ENCODE results near the gene THYN1.

The THYN1 gene

DNA sequence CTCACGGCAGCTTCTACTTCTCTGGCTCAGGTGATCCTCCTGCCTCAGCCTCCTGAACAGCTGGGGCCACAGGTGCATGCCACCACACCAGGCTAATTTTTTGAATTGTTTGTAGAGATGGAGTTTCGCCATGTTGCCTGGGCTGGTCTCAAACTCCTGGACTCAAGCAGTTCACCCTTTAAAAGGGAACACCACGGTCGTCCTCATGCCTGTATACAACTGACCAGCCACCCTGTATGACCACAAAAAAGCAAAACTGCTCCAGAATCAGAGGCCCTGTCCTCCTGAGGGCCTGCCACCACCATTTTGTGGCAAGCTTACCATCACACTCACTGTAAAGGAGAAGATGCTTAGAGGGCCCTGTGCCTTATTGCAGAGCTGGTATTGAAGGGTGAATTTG lies 25.2 kb upstream of the THYN1 start:
- Mint-ChIP-seq H3K36me3 (ENCODE audit: low read depth) (peaks cover 7% of the 10 kb centered on the region), H3K4me3 (no peak overlapping the region)

DNA sequence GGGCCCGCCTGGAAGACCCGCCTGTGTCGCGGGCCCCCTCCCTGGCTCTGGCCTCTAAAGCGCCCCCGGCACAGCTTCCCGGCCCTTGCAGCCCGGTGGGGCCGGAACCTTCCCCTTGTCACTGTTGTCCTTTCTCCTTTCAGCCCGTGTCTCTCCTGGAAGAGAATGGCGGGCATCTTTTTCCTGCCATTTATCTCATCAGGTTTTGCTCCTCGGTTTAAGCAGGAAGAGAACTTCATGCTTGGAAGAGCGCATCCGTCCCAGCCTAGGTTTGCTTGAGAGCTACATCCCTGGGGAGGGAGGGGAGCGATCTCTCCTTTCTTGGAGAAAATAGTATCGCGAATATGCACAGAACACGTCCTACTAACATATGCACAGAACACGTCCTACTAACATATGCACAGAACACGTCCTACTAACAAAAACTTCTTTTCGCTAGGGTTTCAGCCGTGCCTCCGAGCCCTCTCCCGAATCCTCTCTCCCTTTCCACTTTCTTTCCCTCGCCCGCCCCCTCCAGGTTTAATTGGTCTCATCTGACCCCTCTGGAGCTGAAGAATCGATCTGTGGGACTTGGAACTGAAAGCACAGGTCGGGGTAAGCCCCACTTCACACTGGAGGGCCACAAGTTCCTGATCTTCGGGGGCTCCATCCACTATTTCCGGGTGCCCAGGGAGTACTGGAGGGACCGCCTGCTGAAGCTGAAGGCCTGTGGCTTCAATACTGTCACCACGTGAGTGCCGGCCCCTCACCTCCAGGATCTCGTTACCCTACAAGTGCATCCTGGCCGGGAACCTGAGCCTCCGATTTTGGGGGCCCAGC lies 24.2 kb upstream of the THYN1 start:
- H3K27ac Mint-ChIP-seq: peak overlapping the region; percentile 58
- H3K36me3 Mint-ChIP-seq (ENCODE audit: low read depth): peaks cover 7% of the 10 kb centered on the region
- peak overlapping the region; percentile 84 for H3K4me3 Mint-ChIP-seq
- no peaks in the 10 kb centered on the region for H3K9me3 Mint-ChIP-seq
- H3K27me3 Mint-ChIP-seq: peaks cover 31% of the 10 kb centered on the region
- H3K4me1 Mint-ChIP-seq (ENCODE audit: low read depth): peaks cover 37% of the 10 kb centered on the region

More for the DNA sequence above, 25.2 kb upstream of the THYN1 start:
- Mint-ChIP-seq H3K4me1 (ENCODE audit: low read depth) (peaks cover 30% of the 10 kb centered on the region), H3K27me3 (peaks cover 31% of the 10 kb centered on the region), H3K27ac (no peak overlapping the region), H3K9me3 (no peaks in the 10 kb centered on the region)

DNA sequence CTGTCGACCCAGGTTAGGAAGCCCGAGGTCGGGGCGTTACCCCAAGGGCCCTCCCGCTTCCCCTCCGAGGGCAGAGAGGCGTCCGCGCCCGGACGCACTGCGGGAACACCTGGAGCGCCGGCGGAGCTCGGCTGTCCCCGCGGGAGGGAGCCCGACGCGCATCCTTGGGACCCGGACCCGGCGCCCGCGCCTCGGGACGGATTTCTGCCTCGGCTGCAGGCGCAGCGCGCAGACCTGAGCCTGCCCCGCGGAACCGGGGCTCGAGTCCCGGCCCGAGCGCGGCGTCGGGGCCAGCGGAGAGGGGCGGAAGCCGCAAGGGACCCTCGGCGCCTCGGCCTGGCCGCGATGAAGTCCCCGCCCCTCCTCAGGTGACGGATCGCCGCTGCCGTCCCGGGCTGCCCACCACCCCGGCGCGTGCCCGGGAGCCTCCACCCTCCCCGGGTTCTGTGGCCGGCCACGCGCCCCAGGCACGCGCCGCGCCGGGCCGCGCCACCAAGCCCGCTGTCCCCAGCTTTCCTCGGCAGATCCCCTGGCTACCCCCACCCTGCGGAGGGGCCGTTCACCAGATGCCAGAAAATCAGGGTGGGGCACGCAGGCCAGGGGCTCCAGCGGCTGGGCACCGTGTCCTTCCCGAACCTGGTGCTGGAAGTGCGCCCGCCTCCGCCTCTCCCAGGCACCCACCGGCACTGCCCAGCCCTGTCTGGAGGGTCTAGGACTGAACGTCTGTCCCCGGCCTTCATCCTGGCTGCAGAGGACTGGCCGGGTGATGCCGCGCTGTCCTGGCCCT lies 23.4 kb upstream of the THYN1 start:
- peaks cover 37% of the 10 kb centered on the region for H3K4me1 Mint-ChIP-seq (ENCODE audit: low read depth)
- peak overlapping the region; percentile 90 for H3K4me3 Mint-ChIP-seq
- H3K27me3 Mint-ChIP-seq: peaks cover 31% of the 10 kb centered on the region
- H3K27ac Mint-ChIP-seq: peak overlapping the region; percentile 92
- peaks cover 7% of the 10 kb centered on the region for H3K36me3 Mint-ChIP-seq (ENCODE audit: low read depth)
- no peaks in the 10 kb centered on the region for H3K9me3 Mint-ChIP-seq

DNA sequence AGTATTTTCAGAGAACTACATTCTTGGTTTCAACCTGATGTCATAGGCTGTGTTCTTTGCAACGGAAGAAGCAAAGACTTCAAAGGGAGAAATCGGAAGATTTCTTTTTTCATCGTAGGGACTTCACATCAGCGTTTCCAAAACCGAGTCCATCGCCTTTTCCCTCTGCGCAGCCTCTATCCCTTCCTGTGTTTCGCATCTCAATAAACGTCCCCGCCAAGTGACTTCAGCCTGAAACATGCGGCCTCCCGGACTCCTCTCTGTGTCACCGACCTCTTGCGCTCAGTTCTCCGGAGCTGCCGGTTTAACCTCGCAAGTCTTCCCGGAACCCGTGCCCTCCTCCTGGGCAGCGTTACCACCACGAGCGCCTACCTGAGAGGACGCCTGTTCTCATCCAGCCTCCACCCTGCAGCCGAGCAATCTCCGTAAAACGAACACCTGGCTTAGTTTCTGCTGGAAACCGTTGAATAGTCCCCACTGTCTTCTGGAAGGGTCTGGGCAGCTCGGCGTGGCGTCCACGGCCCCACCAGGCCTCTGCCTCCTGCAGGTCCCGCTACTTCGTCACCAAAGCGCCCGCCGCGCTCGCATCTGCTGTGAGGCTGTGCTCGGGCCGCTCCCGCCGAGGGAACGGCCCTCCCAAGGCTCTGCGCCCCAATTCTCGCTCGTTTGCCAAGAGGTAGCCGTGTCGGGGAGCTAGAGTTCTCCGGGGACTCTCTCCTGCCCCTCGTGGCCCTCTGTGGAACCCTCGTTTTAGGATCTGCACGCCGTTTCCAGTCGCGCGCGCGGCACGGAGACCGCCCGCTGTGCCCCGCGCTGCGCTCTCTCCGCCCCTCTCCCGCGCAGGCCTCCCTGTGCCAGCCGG lies 22.6 kb upstream of the THYN1 start, which contains the start of gene GLB1L3:
Gene GLB1L3, plus strand, starts transcription at position 846 of the 862 bp plus-strand sequence. CDS start 362 bp downstream, outside the sequence.
- Mint-ChIP-seq H3K27me3 (peaks cover 31% of the 10 kb centered on the region), H3K9me3 (no peaks in the 10 kb centered on the region), H3K4me3 (peak within 1 kb of the TSS; percentile 90), H3K27ac (peak within 1 kb of the TSS; percentile 92), H3K4me1 (ENCODE audit: low read depth) (peaks cover 41% of the 10 kb centered on the region), H3K36me3 (ENCODE audit: low read depth) (peaks cover 7% of the 10 kb centered on the region)

DNA sequence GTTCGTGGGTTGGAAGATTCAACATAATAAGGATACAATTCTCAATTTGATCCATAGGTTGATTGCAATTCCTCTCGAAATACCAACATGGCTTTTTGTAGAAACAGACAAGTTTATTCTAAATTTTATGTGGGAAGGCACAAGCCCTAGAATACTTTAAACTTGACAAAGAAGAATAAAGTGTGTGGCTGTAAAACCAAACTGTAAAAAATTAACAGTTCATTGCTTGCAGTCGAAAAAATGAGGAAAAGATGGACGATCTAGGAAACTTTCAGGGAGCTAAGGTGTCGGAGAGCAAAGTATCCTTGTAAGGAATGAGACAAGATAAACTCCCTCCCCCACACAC lies 22.0 kb upstream of the THYN1 start:
- Mint-ChIP-seq H3K4me3 (peak overlapping the region; percentile 90), H3K36me3 (ENCODE audit: low read depth) (peaks cover 7% of the 10 kb centered on the region), H3K27ac (peak overlapping the region; percentile 92), H3K4me1 (ENCODE audit: low read depth) (peaks cover 47% of the 10 kb centered on the region), H3K27me3 (peaks cover 31% of the 10 kb centered on the region), H3K9me3 (no peaks in the 10 kb centered on the region)

DNA sequence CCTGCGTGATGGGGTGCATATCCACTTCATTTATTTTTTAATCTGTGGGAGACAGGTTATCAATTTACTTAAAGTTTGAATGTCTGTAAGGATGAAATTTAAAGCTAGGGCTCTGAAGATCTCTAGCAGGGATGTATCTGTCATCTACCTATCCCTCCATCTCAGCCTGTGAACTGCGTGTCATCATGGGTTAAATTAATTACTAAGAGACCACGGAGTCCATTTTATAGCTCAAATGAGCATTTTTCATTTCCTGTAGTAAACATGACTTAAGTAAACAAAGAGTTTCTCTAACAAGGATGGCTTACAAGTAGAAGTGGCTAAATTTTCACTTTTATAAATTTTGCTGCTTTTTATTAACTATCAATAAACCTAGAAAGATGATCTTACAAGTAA lies 20.2 kb upstream of the THYN1 start:
- Mint-ChIP-seq H3K27ac (no peak overlapping the region), H3K4me3 (no peak overlapping the region), H3K27me3 (peaks cover 16% of the 10 kb centered on the region), H3K9me3 (no peaks in the 10 kb centered on the region), H3K36me3 (ENCODE audit: low read depth) (no peaks in the 10 kb centered on the region), H3K4me1 (ENCODE audit: low read depth) (peaks cover 45% of the 10 kb centered on the region)

DNA sequence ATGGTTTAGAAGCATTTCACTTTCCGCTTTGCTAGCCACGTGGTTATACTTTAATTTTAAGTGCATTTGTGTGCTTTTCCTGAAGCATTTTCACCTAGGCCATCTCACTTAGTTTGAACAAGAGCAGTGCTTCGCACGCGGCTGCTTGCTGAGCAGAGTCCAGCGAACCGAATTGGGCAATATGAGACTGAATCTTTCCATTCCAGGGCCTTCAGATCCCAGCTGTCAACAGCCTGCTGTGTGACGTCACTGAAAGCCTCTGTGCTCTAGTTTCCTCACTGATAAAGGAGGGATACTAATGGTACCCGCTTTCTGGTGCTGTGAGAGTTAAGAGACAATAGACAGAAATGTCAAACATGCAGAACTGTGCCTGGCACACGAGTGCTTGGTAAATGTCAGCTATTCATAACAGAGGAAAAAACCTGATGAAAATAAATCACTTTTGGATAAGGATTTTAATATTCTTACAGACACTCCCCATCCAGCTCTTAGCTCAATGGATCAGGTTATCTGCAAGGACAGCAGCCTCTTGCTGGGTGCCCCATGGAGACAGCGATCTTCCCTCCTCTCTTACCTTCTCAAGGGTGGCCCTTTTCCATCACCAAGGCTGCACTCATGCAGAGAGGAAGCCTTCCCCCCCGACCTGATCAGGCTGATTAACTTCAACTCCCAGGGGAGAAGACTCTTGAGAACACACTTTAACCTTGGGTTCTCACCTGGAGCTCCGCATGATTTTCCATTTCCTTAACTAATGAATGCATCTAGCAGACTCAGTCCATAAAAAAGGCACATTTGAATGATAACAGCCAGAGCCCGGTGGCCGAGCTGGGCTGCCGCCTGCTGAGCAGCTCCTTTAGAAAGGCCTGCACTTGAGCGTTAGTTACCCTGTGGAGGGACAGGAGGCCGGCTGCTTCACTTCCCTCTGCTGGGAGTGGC lies 19.5 kb upstream of the THYN1 start:
- peaks cover 45% of the 10 kb centered on the region for H3K4me1 Mint-ChIP-seq (ENCODE audit: low read depth)
- H3K27ac Mint-ChIP-seq: no peak overlapping the region
- peaks cover 15% of the 10 kb centered on the region for H3K27me3 Mint-ChIP-seq
- no peaks in the 10 kb centered on the region for H3K36me3 Mint-ChIP-seq (ENCODE audit: low read depth)
- H3K4me3 Mint-ChIP-seq: no peak overlapping the region
- no peaks in the 10 kb centered on the region for H3K9me3 Mint-ChIP-seq

DNA sequence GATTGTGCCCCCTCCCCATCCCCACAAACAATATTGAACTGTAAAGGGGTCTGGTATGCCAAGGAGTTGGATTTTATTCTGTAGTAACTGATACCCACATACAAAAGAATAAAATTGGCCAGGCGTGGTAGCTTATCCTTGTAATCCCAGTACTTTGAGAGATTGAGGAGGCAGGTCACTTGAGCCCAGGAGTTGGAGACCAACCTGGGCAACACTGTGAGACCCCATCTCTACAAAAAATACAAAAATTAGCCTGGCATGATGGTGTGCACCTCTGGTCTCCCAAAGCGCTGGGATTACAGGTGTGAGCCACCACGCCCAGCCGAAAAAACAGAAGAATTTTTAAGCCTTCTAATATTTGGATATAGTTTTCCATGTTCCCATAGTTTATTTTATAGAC lies 18.8 kb upstream of the THYN1 start:
- Mint-ChIP-seq H3K36me3 (ENCODE audit: low read depth) (no peaks in the 10 kb centered on the region), H3K4me3 (no peak overlapping the region), H3K27ac (no peak overlapping the region), H3K27me3 (peaks cover 10% of the 10 kb centered on the region), H3K4me1 (ENCODE audit: low read depth) (peaks cover 41% of the 10 kb centered on the region), H3K9me3 (no peaks in the 10 kb centered on the region)

DNA sequence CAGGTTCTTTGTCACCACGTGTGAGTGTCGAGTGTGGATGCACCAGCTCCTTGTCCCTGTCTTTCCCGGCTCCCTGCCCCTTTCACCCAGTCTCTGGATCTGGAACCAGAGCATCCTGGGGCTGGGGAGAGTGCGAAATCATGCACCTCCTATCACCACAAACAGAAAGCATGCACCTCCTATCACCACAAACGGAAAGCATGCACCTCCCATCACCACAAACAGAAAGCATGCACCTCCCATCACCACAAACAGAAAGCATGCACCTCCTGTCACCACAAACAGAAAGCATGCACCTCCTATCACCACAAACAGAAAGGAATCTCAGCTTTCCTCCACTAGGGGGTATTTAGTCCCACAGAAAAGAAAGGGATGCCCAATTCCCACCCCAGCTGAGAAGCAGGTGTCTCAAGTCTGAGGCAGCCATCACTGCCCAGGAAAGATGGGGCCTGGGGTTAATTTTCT lies 17.1 kb upstream of the THYN1 start:
- peaks cover 36% of the 10 kb centered on the region for H3K4me1 Mint-ChIP-seq (ENCODE audit: low read depth)
- H3K27ac Mint-ChIP-seq: peak overlapping the region; percentile 42
- H3K9me3 Mint-ChIP-seq: no peaks in the 10 kb centered on the region
- peaks cover 6% of the 10 kb centered on the region for H3K27me3 Mint-ChIP-seq
- H3K36me3 Mint-ChIP-seq (ENCODE audit: low read depth): no peaks in the 10 kb centered on the region
- H3K4me3 Mint-ChIP-seq: peak overlapping the region; percentile 24

DNA sequence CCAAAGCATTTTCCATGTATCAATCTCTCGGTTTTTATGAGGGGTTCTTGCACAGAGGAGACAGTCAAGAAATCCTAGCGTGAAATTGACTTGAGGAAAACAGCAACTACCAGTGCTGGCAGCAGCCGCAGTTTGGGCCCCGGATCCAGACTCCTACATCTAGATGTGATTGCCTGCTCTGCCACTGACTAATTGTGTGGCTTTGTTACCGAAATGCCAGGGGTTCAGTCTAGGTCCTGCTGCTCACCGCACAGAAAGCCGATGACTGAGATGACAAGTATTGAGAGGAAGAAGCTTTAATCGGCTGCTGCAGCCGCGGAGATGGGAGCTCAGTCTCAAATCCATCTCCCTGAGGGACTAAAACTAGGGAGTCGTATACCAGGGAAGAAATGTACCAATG lies 14.8 kb upstream of the THYN1 start:
- H3K4me3 Mint-ChIP-seq: no peak overlapping the region
- H3K27me3 Mint-ChIP-seq: no peaks in the 10 kb centered on the region
- peaks cover 15% of the 10 kb centered on the region for H3K4me1 Mint-ChIP-seq (ENCODE audit: low read depth)

DNA sequence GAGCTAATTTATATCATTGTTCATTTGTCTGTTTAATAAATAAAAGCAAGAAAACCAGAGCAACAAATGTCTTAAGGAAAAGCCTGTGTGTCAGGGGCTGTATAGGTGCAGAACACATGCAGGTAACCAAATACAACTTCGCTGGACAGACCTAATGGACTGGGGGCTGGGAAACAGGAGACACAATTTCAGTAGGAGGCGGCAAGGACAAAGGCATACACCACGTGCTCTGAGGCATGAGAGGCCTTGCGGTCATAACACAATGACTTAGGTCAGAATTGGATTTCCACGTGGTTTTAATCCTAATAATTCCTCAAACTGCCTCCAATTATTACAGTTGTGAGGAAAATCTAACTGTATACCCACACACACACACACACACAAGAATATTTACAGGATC lies 14.3 kb upstream of the THYN1 start:
- H3K9me3 Mint-ChIP-seq: no peaks in the 10 kb centered on the region
- H3K27ac Mint-ChIP-seq: no peak overlapping the region
- H3K27me3 Mint-ChIP-seq: no peaks in the 10 kb centered on the region
- H3K4me1 Mint-ChIP-seq (ENCODE audit: low read depth): peaks cover 11% of the 10 kb centered on the region
- H3K4me3 Mint-ChIP-seq: no peak overlapping the region
- peaks cover 4% of the 10 kb centered on the region for H3K36me3 Mint-ChIP-seq (ENCODE audit: low read depth)

More for the DNA sequence above, 14.8 kb upstream of the THYN1 start:
- Mint-ChIP-seq H3K36me3 (ENCODE audit: low read depth) (peaks cover 4% of the 10 kb centered on the region), H3K9me3 (no peaks in the 10 kb centered on the region), H3K27ac (no peak overlapping the region)

DNA sequence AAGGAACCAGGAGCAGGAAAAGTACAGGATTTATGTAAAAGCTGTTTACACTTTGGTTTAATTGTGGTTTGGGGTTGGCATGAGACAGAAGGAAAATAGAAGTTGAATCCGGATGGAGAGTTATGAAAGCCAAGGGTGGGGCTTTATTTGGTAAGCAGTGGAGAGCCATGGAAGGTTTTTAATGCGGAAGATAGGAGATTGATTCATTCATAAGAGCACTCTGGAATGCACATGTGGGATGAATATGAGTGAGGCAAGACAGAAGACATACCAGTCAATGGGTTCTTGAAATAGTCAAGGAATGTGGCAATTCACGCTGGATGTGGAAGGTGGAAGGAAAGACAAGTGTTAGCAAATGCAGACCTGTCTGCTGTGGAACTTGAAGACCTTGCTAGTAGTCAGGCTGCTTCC lies 13.7 kb upstream of the THYN1 start:
- H3K4me3 Mint-ChIP-seq: no peak overlapping the region
- no peak overlapping the region for H3K27ac Mint-ChIP-seq
- H3K27me3 Mint-ChIP-seq: no peaks in the 10 kb centered on the region
- peaks cover 4% of the 10 kb centered on the region for H3K36me3 Mint-ChIP-seq (ENCODE audit: low read depth)
- peaks cover 11% of the 10 kb centered on the region for H3K4me1 Mint-ChIP-seq (ENCODE audit: low read depth)
- H3K9me3 Mint-ChIP-seq: no peaks in the 10 kb centered on the region

DNA sequence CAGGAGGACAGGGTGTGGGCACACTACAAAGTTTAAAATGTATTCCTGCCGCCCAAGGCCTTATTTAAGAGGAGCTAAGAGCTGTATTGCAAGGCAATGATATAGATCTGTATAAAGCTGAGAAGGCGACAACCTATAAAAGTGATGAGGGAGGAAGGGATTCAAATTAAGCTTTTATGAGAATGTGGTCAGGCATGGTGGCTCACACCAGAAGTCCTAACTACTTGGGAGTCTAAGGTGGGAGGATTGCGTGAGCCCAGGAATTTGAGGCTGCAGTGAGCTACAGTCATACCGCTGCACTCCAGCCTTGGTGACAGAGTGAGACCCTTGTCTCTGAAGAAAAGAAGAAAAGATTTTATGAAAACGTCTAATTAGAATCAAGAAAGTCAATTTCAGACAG lies 13.3 kb upstream of the THYN1 start:
- H3K27ac Mint-ChIP-seq: no peak overlapping the region
- H3K9me3 Mint-ChIP-seq: no peaks in the 10 kb centered on the region
- no peaks in the 10 kb centered on the region for H3K27me3 Mint-ChIP-seq
- peaks cover 11% of the 10 kb centered on the region for H3K4me1 Mint-ChIP-seq (ENCODE audit: low read depth)
- no peak overlapping the region for H3K4me3 Mint-ChIP-seq
- peaks cover 4% of the 10 kb centered on the region for H3K36me3 Mint-ChIP-seq (ENCODE audit: low read depth)
